Measurements from ENCODE around the gene KCNAB2.
"Not testable (repeated sequence)": the region's sequence is repeated elsewhere in the genome, so short reads cannot be mapped to it uniquely, and the experiment has no call there.

Gene KCNAB2

GRCh38 chr1:6062670-6063069 is 17.0 kb downstream of the KCNAB2 start:
- DNase-seq, result no peak

- DNase-seq, result not testable (repeated sequence)
Measured at GRCh38 chr1:6063532-6064053, 17.9 kb downstream of the KCNAB2 start.

- no peak for DNase-seq
Measured at GRCh38 chr1:6065093-6065858, 19.6 kb downstream of the KCNAB2 start.

GRCh38 chr1:6066680-6067079 is 21.0 kb downstream of the KCNAB2 start:
- DNase-seq, result no peak

GRCh38 chr1:6068073-6068472 is 22.4 kb downstream of the KCNAB2 start:
- no peak for DNase-seq

- no peak for DNase-seq
Measured at GRCh38 chr1:6068932-6069331, 23.2 kb downstream of the KCNAB2 start.

GRCh38 chr1:6069573-6069972 is 23.9 kb downstream of the KCNAB2 start:
- DNase-seq, result no peak

- no peak for DNase-seq
Measured at GRCh38 chr1:6070450-6070974, 24.8 kb downstream of the KCNAB2 start.

- no peak for DNase-seq
Measured at GRCh38 chr1:6071219-6071618, 25.5 kb downstream of the KCNAB2 start.

GRCh38 chr1:6072774-6073479 is 27.2 kb downstream of the KCNAB2 start:
- no peak for DNase-seq

GRCh38 chr1:6073480-6074053 is 27.9 kb downstream of the KCNAB2 start:
- DNase-seq, result no peak

GRCh38 chr1:6074192-6074901 is 28.7 kb downstream of the KCNAB2 start:
- no peak for DNase-seq

GRCh38 chr1:6075748-6076147 is 30.1 kb downstream of the KCNAB2 start:
- no peak for DNase-seq

- not testable (repeated sequence) for DNase-seq
Measured at GRCh38 chr1:6077061-6077460, 31.4 kb downstream of the KCNAB2 start.

GRCh38 chr1:6077506-6077905 is 31.8 kb downstream of the KCNAB2 start:
- DNase-seq, result no peak

- no peak for DNase-seq
Measured at GRCh38 chr1:6077919-6078318, 32.2 kb downstream of the KCNAB2 start.

- no peak for DNase-seq
Measured at GRCh38 chr1:6080469-6080868, 34.8 kb downstream of the KCNAB2 start.

GRCh38 chr1:6081901-6082300 is 36.2 kb downstream of the KCNAB2 start:
- no peak for DNase-seq

GRCh38 chr1:6082430-6082971 is 36.8 kb downstream of the KCNAB2 start:
- no peak for DNase-seq

- DNase-seq, result no peak
Measured at GRCh38 chr1:6083385-6083784, 37.7 kb downstream of the KCNAB2 start.

GRCh38 chr1:6083801-6084446 is 38.2 kb downstream of the KCNAB2 start:
- DNase-seq, result no peak

Data from activated effector memory CD4-positive, alpha-beta T cell treated with Interleukin-2 at 50 U/mL for 16 hours (primary cell).